DOHH2 (cell line): ENCODE results near the gene ANKRD28.

Experiments
- H3F3A ChIP-seq: fragments of 200-600 bp; sonication (generic), shearing (Covaris generic); 2 replicates; pipeline ENCODE4 v1.6.0; 2016; ENCODE audit warnings: antibody characterized with exemption, mild to moderate bottlenecking; ENCODE audit not compliant: control insufficient read depth, insufficient read depth
- H3K27ac ChIP-seq: fragments of 200-600 bp; sonication (generic); 2 replicates; pipeline ENCODE4 v1.5.1; 2014; ENCODE audit warnings: low read depth, mild to moderate bottlenecking, low read length, moderate library complexity
- H3K27me3 ChIP-seq: fragments of 200-600 bp; sonication (generic); 2 replicates; pipeline ENCODE4 v1.6.1; 2014; ENCODE audit warnings: mild to moderate bottlenecking, low read length, mixed read lengths; ENCODE audit not compliant: control insufficient read depth
- H3K36me3 ChIP-seq: fragments of 200-600 bp; sonication (generic); 2 replicates; pipeline ENCODE4 v1.6.1; 2014; ENCODE audit warnings: mild to moderate bottlenecking, low read length, moderate library complexity, mixed read lengths; ENCODE audit not compliant: control insufficient read depth
- H3K4me1 ChIP-seq: fragments of 200-600 bp; sonication (generic); 2 replicates; pipeline ENCODE4 v1.6.1; 2014; ENCODE audit warnings: mild to moderate bottlenecking, low read length, mixed read lengths; ENCODE audit not compliant: control insufficient read depth
- H3K4me2 ChIP-seq: fragments of 200-600 bp; sonication (generic); 2 replicates; pipeline ENCODE4 v1.6.0; 2014; ENCODE audit warnings: mild to moderate bottlenecking, low read length, moderate library complexity
- H3K4me3 ChIP-seq: fragments of 200-600 bp; sonication (generic); 2 replicates; pipeline ENCODE4 v1.5.1; 2014; ENCODE audit warnings: mild to moderate bottlenecking, low read length, mixed read lengths
- H3K79me2 ChIP-seq: fragments of 200-600 bp; sonication (generic); 2 replicates; pipeline ENCODE4 v1.6.1; 2014; ENCODE audit warnings: mild to moderate bottlenecking, low read length, mixed read lengths; ENCODE audit not compliant: control insufficient read depth
- H3K9me2 ChIP-seq: fragments of 200-600 bp; sonication (generic); replicated peaks from 2 replicates; pipeline ENCODE4 v1.6.1; 2014; ENCODE audit warnings: mild to moderate bottlenecking, low read length, mixed read lengths; ENCODE audit not compliant: control insufficient read depth
- H3K9me3 ChIP-seq: fragments of 200-600 bp; sonication (generic); 2 replicates; pipeline ENCODE4 v1.6.1; 2014; ENCODE audit warnings: antibody characterized with exemption, low read length, mixed read lengths; ENCODE audit not compliant: control insufficient read depth, insufficient read depth
- H4K20me1 ChIP-seq: fragments of 200-600 bp; sonication (generic); 2 replicates; pipeline ENCODE4 v1.6.0; 2014; ENCODE audit warnings: low read depth, mild to moderate bottlenecking, antibody characterized with exemption, low read length, moderate library complexity; ENCODE audit not compliant: control insufficient read depth, insufficient read depth
- EZH2phosphoT487 ChIP-seq: fragments of 200-600 bp; sonication (generic); IDR thresholded peaks from 2 replicates; pipeline ENCODE4 v1.6.1; 2017; ENCODE audit warnings: borderline replicate concordance, mild to moderate bottlenecking, antibody characterized with exemption, low read length, moderate library complexity, mixed read lengths
- TF ChIP-seq, protein P1 (sequence below): fragments of 200-600 bp; sonication (generic); IDR thresholded peaks from one replicate; pipeline ENCODE4 v1.5.1; 2014; ENCODE audit warnings: antibody characterized with exemption, mild to moderate bottlenecking, low read depth, low read length; ENCODE audit not compliant: poor library complexity, severe bottlenecking

ANKRD28 gene

GRCh38 chr3:15724446-15724845 is 73.3 kb downstream of the ANKRD28 start:
- no peak overlapping the region for H3K4me3 ChIP-seq
- peaks cover 60% of the 10 kb centered on the region for H3K36me3 ChIP-seq
- no peak for TF ChIP-seq EZH2phosphoT487
- TF ChIP-seq, protein P1, sequence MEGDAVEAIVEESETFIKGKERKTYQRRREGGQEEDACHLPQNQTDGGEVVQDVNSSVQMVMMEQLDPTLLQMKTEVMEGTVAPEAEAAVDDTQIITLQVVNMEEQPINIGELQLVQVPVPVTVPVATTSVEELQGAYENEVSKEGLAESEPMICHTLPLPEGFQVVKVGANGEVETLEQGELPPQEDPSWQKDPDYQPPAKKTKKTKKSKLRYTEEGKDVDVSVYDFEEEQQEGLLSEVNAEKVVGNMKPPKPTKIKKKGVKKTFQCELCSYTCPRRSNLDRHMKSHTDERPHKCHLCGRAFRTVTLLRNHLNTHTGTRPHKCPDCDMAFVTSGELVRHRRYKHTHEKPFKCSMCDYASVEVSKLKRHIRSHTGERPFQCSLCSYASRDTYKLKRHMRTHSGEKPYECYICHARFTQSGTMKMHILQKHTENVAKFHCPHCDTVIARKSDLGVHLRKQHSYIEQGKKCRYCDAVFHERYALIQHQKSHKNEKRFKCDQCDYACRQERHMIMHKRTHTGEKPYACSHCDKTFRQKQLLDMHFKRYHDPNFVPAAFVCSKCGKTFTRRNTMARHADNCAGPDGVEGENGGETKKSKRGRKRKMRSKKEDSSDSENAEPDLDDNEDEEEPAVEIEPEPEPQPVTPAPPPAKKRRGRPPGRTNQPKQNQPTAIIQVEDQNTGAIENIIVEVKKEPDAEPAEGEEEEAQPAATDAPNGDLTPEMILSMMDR, result no peak
- H3K4me2 ChIP-seq, result no peak overlapping the region
- H3K9me3 ChIP-seq, result no peaks in the 10 kb centered on the region
- no peaks in the 10 kb centered on the region for H3K4me1 ChIP-seq
- no peaks in the 10 kb centered on the region for H4K20me1 ChIP-seq
- no peaks in the 10 kb centered on the region for H3K79me2 ChIP-seq
- no peaks in the 10 kb centered on the region for H3K9me2 ChIP-seq
- H3K27ac ChIP-seq, result no peak overlapping the region
- H3F3A ChIP-seq, result no peaks in the 10 kb centered on the region
- H3K27me3 ChIP-seq, result no peaks in the 10 kb centered on the region

GRCh38 chr3:15723624-15723884 is 74.2 kb downstream of the ANKRD28 start:
- H3K4me1 ChIP-seq, result no peaks in the 10 kb centered on the region
- no peaks in the 10 kb centered on the region for H4K20me1 ChIP-seq
- peaks cover 54% of the 10 kb centered on the region for H3K36me3 ChIP-seq
- H3K79me2 ChIP-seq, result no peaks in the 10 kb centered on the region
- no peaks in the 10 kb centered on the region for H3F3A ChIP-seq
- H3K27ac ChIP-seq, result no peak overlapping the region
- H3K4me2 ChIP-seq, result no peak overlapping the region
- TF ChIP-seq, protein P1, result no peak
- no peak for TF ChIP-seq EZH2phosphoT487
- H3K9me3 ChIP-seq, result no peaks in the 10 kb centered on the region
- no peaks in the 10 kb centered on the region for H3K9me2 ChIP-seq
- no peak overlapping the region for H3K4me3 ChIP-seq
- no peaks in the 10 kb centered on the region for H3K27me3 ChIP-seq

DNA sequence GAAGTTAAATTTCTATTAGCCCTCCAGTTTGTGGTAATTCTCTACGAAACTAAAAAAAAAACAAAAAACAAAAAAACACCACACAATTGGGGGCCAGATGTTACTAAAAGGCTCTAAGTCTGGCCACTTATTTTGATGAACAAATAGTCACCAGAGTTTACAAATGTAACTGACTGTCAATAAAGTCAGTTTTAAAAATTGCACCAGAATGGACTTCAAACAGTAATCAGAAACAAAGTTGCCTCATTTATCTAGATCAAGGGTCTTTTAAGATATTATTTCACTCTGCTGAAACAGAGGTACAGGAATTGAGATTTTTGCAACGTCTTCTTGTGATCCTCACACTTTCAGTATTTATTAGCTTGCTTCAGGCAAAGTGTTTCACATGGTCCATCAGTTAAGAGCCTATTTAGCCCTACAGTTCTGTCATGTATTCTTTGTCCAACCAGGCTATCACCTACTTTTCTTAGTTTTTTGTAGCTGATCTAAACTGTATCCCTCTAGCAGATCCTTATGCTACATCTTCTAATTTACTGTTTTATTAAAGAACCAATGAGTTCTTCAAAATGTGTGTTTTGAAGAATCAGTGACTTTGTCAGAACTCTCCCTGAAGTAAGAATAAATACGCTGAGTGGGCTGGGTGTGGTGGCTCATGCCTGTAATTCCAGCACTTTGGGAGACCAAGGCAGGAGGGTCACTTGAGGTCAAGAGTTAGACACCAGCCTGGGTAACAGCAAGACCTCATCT is 74.7 kb downstream of the ANKRD28 start:
- H3K4me3 ChIP-seq, result no peak overlapping the region
- H3F3A ChIP-seq, result no peaks in the 10 kb centered on the region

More for the DNA sequence above, 74.7 kb downstream of the ANKRD28 start:
- TF ChIP-seq, protein P1, result no peak
- H3K9me3 ChIP-seq, result no peaks in the 10 kb centered on the region
- peaks cover 51% of the 10 kb centered on the region for H3K36me3 ChIP-seq
- H3K9me2 ChIP-seq, result no peaks in the 10 kb centered on the region
- no peaks in the 10 kb centered on the region for H3K27me3 ChIP-seq
- H3K4me2 ChIP-seq, result no peak overlapping the region
- no peak overlapping the region for H3K27ac ChIP-seq
- no peaks in the 10 kb centered on the region for H3K4me1 ChIP-seq
- no peaks in the 10 kb centered on the region for H3K79me2 ChIP-seq
- H4K20me1 ChIP-seq, result no peaks in the 10 kb centered on the region
